Measurements from ENCODE around the gene AGXT.

DNA sequence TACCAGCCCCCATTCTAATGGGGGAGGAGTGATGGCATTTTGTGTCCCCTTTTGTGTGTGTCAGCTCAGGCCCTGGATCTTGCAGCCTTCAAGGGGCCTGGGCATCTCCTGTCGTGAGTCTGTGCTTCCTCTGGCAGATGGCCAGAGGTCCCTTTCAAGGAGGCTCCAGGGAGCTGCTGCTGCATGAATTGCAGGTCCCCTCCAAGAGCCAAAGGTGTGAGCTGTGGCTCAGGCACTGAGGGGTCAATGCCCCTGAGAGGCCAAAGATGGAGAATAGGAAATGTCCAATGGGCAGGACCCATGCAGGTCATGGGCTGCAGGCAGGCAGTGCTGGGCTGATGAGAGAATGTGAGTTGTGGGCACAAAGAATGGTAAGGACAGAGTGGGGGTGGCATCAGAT lies 16.9 kb downstream of the AGXT start:
- no peak for TF ChIP-seq POLR2A (IDR thresholded peaks at IDR 0.05)
- TF ChIP-seq, protein P1, sequence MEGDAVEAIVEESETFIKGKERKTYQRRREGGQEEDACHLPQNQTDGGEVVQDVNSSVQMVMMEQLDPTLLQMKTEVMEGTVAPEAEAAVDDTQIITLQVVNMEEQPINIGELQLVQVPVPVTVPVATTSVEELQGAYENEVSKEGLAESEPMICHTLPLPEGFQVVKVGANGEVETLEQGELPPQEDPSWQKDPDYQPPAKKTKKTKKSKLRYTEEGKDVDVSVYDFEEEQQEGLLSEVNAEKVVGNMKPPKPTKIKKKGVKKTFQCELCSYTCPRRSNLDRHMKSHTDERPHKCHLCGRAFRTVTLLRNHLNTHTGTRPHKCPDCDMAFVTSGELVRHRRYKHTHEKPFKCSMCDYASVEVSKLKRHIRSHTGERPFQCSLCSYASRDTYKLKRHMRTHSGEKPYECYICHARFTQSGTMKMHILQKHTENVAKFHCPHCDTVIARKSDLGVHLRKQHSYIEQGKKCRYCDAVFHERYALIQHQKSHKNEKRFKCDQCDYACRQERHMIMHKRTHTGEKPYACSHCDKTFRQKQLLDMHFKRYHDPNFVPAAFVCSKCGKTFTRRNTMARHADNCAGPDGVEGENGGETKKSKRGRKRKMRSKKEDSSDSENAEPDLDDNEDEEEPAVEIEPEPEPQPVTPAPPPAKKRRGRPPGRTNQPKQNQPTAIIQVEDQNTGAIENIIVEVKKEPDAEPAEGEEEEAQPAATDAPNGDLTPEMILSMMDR (IDR thresholded peaks at IDR 0.05), result no peak

All from thyroid gland (tissue), 4 donors.